Gastrocnemius medialis (tissue), 4 donors: ENCODE results near the gene ASAP2. TPM values are rescaled to one million over a fixed set of nuclear protein-coding genes. Genes with fewer than 3 reads are reported as not detected.

ENCODE experiments used
- ATAC-seq, 2 donors: fragments of 150-250 bp; one replicate each; pipeline ENCODE4 v1.9.1; 2016
- DNase-seq, 2 donors: peaks; one replicate each; pipeline ENCODE4 v3.0.0-alpha.2; 2019
- H3K27ac ChIP-seq, 4 donors: fragments of 200-600 bp; sonication (generic); 1 replicate in 1 of 4; 2 replicates in 3 of 4; pipeline ENCODE4 v1.5.1; 2016 to 2018; ENCODE audit warnings: mild to moderate bottlenecking in 2 of 4, moderate library complexity in 1 of 4
- H3K27me3 ChIP-seq, 3 donors: fragments of 200-600 bp; sonication (generic) in 2 of 3; 1 replicate in 1 of 3; 2 replicates in 2 of 3; pipeline versions ENCODE4 v1.5.1 to v1.6.0; 2016 to 2019; ENCODE audit warnings: mild to moderate bottlenecking in 1 of 3, moderate library complexity in 1 of 3
- H3K36me3 ChIP-seq, 2 donors: fragments of 200-600 bp; sonication (generic) in 1 of 2; one replicate each; pipeline ENCODE4 v1.5.1; 2017 to 2018
- H3K4me1 ChIP-seq, 2 donors: fragments of 200-600 bp; sonication (generic) in 1 of 2; one replicate each; pipeline ENCODE4 v1.5.1; 2016 to 2017; ENCODE audit warnings: mild to moderate bottlenecking in 2 of 2
- H3K4me3 ChIP-seq, 4 donors: fragments of 200-600 bp; sonication (generic) in 3 of 4; 1 replicate in 1 of 4; 2 replicates in 3 of 4; pipeline ENCODE4 v1.5.1; 2016 to 2019; ENCODE audit warnings: mild to moderate bottlenecking in 2 of 4
- H3K9me3 ChIP-seq, 3 donors: fragments of 200-600 bp; sonication (generic) in 2 of 3; 1 replicate in 1 of 3; 2 replicates in 2 of 3; pipeline ENCODE4 v1.5.1; 2016 to 2019
- POLR2A ChIP-seq, 2 donors: fragments of 450-650 bp; IDR thresholded peaks; one replicate each; pipeline ENCODE4 v1.6.1; 2017; ENCODE audit warnings: antibody characterized with exemption in 2 of 2, mild to moderate bottlenecking in 2 of 2, moderate library complexity in 2 of 2
- in situ Hi-C, 4 donors: fragments of 200-750 bp; cut with MboI; loops; one replicate each; pipeline versions ENCODE4 v1.15.0 to v1.8.0; 2017; ENCODE audit warnings: low sequenced_read_pairs in 4 of 4
- intact Hi-C: fragments of 100-400 bp; cut with DNase I; formaldehyde crosslinking; loops from one replicate; pipeline ENCODE4 v1.15.1; 2023; ENCODE audit warnings: low total_unique reads
- total RNA-seq, 4 donors: library from RNA; depleted of rRNA; stranded (reverse); fragments of >200 nt; gene quantifications; one replicate each; pipeline versions ENCODE4 v1.1.0 to v1.2.3, GENCODE V29; 2016
- TF ChIP-seq, protein P1 (sequence below), 5 experiments: fragments of 450-650 bp in 3 of 5; fragments of 200-600 bp in 2 of 5; sonication (generic) in 2 of 5; IDR thresholded peaks in 4 of 5; conservative IDR thresholded peaks in 1 of 5; 1 replicate in 4 of 5; 2 replicates in 1 of 5; pipeline ENCODE4 v1.5.1; 2016 to 2019; ENCODE audit warnings: antibody characterized with exemption in 5 of 5, mild to moderate bottlenecking in 3 of 5, moderate library complexity in 3 of 5

ASAP2 gene
- total RNA-seq, 4 donors from 2014 or later: 1.9 to 4.0 (median 3.4) TPM

GRCh38 chr2:9341337-9341887, 134.8 kb downstream of the ASAP2 start:
- TF ChIP-seq POLR2A (IDR thresholded peaks at IDR 0.05): no peak
- TF ChIP-seq, protein P1, sequence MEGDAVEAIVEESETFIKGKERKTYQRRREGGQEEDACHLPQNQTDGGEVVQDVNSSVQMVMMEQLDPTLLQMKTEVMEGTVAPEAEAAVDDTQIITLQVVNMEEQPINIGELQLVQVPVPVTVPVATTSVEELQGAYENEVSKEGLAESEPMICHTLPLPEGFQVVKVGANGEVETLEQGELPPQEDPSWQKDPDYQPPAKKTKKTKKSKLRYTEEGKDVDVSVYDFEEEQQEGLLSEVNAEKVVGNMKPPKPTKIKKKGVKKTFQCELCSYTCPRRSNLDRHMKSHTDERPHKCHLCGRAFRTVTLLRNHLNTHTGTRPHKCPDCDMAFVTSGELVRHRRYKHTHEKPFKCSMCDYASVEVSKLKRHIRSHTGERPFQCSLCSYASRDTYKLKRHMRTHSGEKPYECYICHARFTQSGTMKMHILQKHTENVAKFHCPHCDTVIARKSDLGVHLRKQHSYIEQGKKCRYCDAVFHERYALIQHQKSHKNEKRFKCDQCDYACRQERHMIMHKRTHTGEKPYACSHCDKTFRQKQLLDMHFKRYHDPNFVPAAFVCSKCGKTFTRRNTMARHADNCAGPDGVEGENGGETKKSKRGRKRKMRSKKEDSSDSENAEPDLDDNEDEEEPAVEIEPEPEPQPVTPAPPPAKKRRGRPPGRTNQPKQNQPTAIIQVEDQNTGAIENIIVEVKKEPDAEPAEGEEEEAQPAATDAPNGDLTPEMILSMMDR (IDR thresholded peaks at IDR 0.05 in 4 of 5, conservative IDR thresholded peaks at IDR 0.05 in 1 of 5): no peak
- no peak overlapping the region for H3K27ac ChIP-seq

DNA sequence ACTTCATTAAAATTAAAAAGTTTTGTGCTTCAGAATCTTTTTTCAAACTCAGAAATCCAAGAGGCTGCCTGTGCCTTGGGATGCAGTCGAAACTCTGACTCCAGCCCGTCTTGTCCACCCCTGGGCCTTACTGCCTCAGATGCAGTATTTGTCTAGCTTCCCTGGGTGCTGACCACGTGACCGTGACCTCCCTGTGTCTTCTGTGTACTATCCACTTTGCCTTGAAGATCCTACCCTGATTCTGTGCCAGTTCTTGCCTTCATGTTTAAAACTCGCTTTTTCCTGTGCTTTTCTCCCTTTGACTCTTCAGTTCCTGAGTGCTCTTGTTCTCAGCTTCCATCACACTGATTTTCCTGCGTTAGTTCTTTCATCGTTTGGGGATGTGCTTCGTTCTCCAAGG, 136.0 kb downstream of the ASAP2 start:
- no peak for DNase-seq
- no peaks in the 10 kb centered on the region for H3K27me3 ChIP-seq
- H3K36me3 ChIP-seq: no peaks in the 10 kb centered on the region
- no peaks in the 10 kb centered on the region for H3K9me3 ChIP-seq
- in situ Hi-C loops (no loop called here), intact Hi-C loops (no loop called here)
- no peak for ATAC-seq
- TF ChIP-seq POLR2A (IDR thresholded peaks at IDR 0.05): no peak
- TF ChIP-seq, protein P1 (IDR thresholded peaks at IDR 0.05 in 4 of 5, conservative IDR thresholded peaks at IDR 0.05 in 1 of 5): no peak
- H3K27ac ChIP-seq: no peak overlapping the region
- H3K4me1 ChIP-seq: peaks cover 0 to 8% of the 10 kb centered on the region in 2 donors
- H3K4me3 ChIP-seq: no peak overlapping the region

More at GRCh38 chr2:9341337-9341887, 134.8 kb downstream of the ASAP2 start:
- Histone ChIP-seq H3K4me1 (peaks cover 7 to 10% of the 10 kb centered on the region in 2 donors), H3K4me3 (no peak overlapping the region), H3K27me3 (no peaks in the 10 kb centered on the region), H3K36me3 (no peaks in the 10 kb centered on the region), H3K9me3 (no peaks in the 10 kb centered on the region)
- in situ Hi-C loops (no loop called here), intact Hi-C loops (no loop called here)
- ATAC-seq (no peak), DNase-seq (no peak)

- in situ Hi-C loops (no loop called here), intact Hi-C loops (no loop called here)
- no peaks in the 10 kb centered on the region for H3K36me3 ChIP-seq
- H3K27ac ChIP-seq: no peak overlapping the region
- H3K27me3 ChIP-seq: no peaks in the 10 kb centered on the region
- no peak for TF ChIP-seq POLR2A (IDR thresholded peaks at IDR 0.05)
- TF ChIP-seq, protein P1 (IDR thresholded peaks at IDR 0.05 in 4 of 5, conservative IDR thresholded peaks at IDR 0.05 in 1 of 5): no peak
- peaks cover 0 to 8% of the 10 kb centered on the region in 2 donors for H3K4me1 ChIP-seq
- no peak overlapping the region for H3K4me3 ChIP-seq
- H3K9me3 ChIP-seq: no peaks in the 10 kb centered on the region
- DNase-seq (no peak), ATAC-seq (no peak)
These were observed 136.9 kb downstream of the ASAP2 start for GRCh38 chr2:9343524-9343923.

GRCh38 chr2:9344434-9344833, 137.8 kb downstream of the ASAP2 start:
- H3K27ac ChIP-seq: no peak overlapping the region
- no peak for DNase-seq
- TF ChIP-seq, protein P1 (IDR thresholded peaks at IDR 0.05 in 4 of 5, conservative IDR thresholded peaks at IDR 0.05 in 1 of 5): no peak
- TF ChIP-seq POLR2A (IDR thresholded peaks at IDR 0.05): no peak
- intact Hi-C loops (no loop called here), in situ Hi-C loops (no loop called here)
- no peaks in the 10 kb centered on the region for H3K27me3 ChIP-seq
- no peak overlapping the region for H3K4me3 ChIP-seq
- no peaks in the 10 kb centered on the region for H3K36me3 ChIP-seq
- H3K9me3 ChIP-seq: no peaks in the 10 kb centered on the region
- peaks cover 0 to 8% of the 10 kb centered on the region in 2 donors for H3K4me1 ChIP-seq
- ATAC-seq: no peak

GRCh38 chr2:9345343-9345742, 138.7 kb downstream of the ASAP2 start:
- no peaks in the 10 kb centered on the region for H3K9me3 ChIP-seq
- DNase-seq (no peak), ATAC-seq (no peak)
- H3K27me3 ChIP-seq: no peaks in the 10 kb centered on the region
- no peak overlapping the region for H3K4me3 ChIP-seq
- H3K4me1 ChIP-seq: peaks cover 0 to 8% of the 10 kb centered on the region in 2 donors
- TF ChIP-seq, protein P1 (IDR thresholded peaks at IDR 0.05 in 4 of 5, conservative IDR thresholded peaks at IDR 0.05 in 1 of 5): no peak
- TF ChIP-seq POLR2A (IDR thresholded peaks at IDR 0.05): no peak
- in situ Hi-C loops (no loop called here), intact Hi-C loops (no loop called here)
- H3K36me3 ChIP-seq: no peaks in the 10 kb centered on the region
- H3K27ac ChIP-seq: no peak overlapping the region
